Globus pallidus (tissue), 1 donor: Measurements from ENCODE around the gene CAPN11.

ENCODE experiments used
- DNase-seq: peaks from one replicate; pipeline ENCODE4 v3.0.0-alpha.2; 2015; ENCODE audit warnings: low spot score

Gene CAPN11

GRCh38 chr6:44158770-44159228 is at the start of gene CAPN11:
TSS of gene CAPN11 (plus strand) at chr6:44158820. CDS start at chr6:44158849, 29 bp downstream.
- no peak for DNase-seq

- DNase-seq, result no peak
These were observed 49.4 kb upstream of the CAPN11 start for GRCh38 chr6:44109212-44109611.

- DNase-seq, result no peak
These were observed 48.5 kb upstream of the CAPN11 start for GRCh38 chr6:44110005-44110676.

DNA sequence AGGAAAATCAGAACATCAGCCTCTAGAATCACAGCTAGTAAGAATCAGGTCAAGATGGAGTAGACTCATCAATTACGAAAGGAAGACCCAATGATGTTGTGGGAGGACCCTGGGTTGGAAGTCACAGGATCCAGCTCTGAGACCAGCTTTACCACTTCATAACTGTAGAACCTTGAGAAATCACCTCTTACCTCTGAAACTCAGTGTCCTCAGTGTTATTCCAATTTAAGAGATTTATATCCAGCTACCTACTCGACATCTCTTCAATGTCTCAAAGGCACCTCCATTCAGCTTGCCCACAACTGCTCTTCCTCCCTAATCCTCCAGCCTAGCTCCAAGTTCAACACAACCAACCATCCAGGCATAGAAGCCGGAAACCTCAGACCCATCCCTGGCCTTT is 47.7 kb upstream of the CAPN11 start:
- DNase-seq, result no peak

GRCh38 chr6:44111434-44112417 is 46.9 kb upstream of the CAPN11 start:
- no peak for DNase-seq

DNA sequence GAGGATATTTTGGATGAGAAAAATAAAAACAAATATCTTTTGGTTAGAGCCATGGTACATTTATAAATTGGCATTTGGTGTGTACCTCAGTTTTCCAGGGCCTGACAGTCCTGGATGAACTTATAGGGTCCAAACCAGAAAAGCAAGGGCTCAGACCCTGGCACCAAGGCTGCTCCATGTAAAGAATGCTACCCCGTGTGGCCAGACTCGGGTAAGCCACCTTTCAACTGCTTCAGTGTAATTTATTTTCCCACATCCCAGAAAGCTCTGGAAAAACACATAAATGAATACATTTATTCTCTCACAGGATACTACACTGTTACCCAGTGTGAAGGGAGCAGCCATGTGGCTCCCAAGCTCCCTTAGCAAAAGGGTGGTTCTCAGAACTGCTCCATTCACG is 45.2 kb upstream of the CAPN11 start:
- DNase-seq, result no peak

- no peak for DNase-seq
These were observed 42.8 kb upstream of the CAPN11 start for GRCh38 chr6:44115866-44116265.

- no peak for DNase-seq
These were observed 41.8 kb upstream of the CAPN11 start for GRCh38 chr6:44116641-44117382.

DNA sequence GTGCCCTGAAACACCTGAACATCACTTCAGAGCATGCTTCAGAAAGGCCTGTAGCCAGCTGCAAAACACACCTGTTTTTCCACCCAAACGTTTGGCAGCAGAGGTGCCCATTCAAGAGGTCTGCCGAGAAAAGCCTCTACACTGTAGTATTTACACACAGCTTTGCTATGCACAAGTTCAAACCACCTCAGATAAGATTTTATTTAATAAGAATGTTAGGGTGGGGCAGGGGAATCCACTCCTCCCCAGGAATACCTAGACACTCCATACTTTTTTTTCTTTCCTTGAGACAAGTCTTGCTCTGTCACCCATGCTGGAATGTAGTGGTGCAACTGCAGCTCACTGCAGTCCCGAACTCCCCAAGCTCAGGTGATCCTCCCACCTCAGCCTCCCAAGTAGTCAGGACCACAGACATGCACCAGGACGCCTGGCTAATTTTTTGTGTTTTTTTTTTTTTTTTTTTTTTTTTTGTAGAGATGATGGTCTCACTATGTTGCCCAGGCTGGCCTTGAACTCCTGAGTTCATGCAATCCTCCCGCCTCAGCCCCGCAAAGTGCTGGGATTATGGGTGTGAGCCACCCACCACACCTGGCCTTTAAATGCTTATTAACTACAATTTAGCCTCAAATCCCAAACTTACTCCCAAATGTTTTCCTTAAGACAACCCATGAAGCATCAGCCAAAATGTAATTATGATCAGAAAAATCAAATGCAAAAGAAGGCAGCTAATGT is 41.1 kb upstream of the CAPN11 start:
- DNase-seq, result no peak

DNA sequence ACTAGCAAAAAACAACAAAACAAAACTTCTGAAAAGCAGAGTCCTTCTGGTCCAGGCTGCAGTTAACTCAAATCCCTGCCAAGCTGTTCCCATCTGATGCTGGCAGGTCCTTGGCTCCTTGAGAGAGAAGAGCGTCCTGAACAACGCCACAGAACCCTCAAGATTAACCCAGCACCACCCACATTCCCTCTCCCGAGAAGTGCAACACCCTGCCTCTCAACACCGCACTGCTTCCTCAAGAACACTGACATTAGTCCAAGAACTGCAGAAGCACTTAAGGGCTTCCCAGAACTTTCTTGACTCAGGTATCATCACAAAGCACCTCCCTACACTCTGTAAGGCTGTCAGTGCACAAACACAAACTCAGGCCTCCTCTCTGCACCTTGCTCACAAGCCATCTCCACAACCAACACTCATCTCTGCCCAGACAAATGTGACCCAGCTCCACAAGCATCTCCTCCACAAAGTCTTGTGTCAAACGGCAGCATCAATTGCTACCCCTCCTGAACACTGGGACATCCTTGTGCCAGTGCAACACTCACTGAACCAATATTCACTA is 38.8 kb upstream of the CAPN11 start:
- no peak for DNase-seq

- no peak for DNase-seq
These were observed 37.8 kb upstream of the CAPN11 start for GRCh38 chr6:44120692-44121443.

DNA sequence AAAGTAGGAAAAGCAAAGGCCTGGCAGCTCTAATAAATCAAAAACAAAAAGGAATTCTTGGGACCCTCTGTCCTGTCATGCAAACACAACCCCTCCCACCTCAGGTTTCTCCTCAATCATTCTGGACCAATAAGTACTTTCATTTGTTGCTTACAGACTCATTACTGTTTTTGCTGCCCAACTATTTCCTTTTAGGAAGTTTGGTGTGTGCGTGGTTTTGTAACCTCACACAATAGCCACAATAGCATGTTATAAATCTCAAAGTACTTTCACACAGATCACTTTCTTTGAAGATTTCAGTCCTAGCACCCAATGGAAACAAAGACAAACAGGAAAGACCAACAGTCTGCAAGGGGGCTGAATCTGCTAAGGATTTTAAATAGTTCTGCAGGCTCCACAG is 35.8 kb upstream of the CAPN11 start:
- no peak for DNase-seq

GRCh38 chr6:44123544-44123943 is 35.1 kb upstream of the CAPN11 start:
- no peak for DNase-seq

DNA sequence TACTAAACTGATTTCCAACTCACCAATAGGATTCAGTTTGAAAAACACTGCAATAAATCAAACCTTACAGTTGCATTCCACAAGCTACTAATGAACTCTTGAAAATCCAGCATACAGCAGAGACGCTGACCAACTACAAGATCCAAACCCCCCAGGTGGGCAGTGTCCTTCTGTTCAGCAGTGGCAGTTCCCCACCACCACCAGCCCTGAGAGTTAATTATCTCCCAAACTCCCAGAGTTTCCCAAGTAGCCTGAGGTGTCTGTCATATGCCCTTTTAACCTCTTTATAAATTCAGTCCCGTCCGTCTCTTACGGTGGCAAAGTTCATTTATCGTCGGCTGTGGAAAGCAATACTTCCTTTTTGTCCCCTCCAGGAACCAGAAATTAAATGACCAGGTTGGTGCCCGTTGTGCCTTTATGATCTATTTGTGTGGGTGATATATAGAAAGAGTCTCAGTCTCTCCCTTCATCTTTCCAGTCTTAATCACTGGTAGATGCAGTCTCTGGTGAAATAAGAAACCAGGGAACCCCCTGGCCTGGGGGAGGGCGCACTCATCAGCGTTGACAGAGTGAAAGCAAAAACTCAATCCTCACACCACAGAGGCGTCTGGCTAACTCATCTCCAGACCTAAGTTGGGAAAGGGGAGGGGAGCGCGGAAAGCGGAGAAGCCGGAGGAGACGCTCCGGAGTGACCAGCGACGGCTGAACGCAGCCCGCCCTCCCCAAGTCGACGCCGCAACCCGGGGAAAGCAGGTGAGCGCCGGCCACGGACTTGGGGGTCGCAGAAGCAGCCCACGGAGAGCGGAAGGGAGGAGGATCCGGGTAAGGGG is 32.1 kb upstream of the CAPN11 start:
- DNase-seq, result peak; percentile 20

GRCh38 chr6:44127186-44128019 is 31.2 kb upstream of the CAPN11 start, which contains the start of the genes MRPL14 and TMEM63B:
TSS of gene MRPL14 (minus strand) at chr6:44127452. CDS start at chr6:44116611, 10,841 bp downstream.
TSS of gene TMEM63B (plus strand) at chr6:44127554. CDS start at chr6:44134585, 7,031 bp downstream.
- peak; percentile 83 for DNase-seq

DNA sequence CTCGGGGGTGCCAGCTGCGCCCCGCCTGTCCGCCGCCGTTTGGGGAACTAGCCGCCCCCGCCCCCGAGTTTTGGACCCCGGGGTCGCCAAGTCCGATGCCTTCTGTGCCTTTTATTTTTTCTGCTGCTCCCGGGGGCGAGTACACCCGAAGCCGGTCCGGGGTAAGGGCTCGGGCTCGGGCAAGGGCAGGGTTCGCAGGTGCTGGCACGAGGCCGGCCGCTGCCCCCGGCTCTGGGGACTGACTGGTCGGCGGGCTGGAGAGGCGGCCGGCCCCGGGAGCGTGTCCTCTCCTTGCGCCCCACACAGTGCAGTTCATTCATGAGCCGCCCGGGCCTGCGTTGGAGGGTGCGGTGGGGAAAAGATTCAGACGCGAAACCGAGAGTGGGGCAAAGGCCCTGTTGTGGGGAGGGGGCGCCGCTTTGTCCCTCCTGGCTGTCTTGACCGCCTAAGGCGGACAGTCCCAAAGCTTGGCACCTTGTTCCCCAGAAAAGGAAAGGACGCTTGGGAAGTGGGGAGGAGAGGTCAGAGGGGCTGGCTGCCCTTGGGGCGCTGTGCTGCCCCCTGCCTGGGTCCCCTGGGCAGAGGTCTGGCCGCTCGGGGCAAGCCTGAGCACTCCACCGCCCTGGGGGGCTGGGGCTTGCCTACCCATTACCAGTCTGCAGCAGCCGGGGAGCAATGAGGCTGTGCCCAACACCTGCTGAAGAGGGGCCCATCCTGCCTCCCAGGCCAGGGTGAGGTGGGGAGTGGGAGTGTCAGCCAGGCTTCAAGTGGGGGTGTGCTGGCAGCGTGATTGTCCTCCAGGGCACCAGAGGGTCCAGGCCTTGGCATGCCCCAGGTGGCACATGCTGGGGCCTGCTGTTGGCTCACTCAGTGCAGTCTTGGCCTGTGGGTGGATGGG is 30.4 kb upstream of the CAPN11 start:
- DNase-seq, result peak; percentile 29

DNA sequence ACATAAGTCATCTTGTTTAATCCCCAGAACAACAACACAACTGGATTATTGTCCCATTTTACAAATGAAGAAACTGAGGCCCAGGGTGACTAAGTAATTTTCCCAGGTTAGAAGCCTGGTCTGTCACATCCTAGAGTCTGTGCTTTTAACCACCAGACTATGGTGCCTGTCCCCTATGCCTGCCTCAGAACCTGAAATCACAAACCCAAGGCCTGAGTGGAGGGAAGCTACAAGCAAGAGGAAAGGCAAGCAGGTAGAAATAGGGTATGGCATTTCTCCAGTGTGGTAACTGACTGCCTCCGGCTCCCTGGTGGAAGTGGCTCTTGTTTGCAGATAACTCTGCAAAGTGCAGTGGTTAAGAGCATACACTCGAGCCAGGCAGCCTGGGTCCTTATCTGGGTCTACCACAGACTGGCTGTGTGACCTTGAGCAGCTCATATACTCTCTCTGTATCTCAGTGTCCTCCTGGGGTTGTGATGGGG is 28.7 kb upstream of the CAPN11 start:
- DNase-seq, result no peak
